C4-2B (cell line): ENCODE results near the gene GLYATL1B.

Source experiments
- ZFX ChIP-seq: fragments of 450-650 bp; IDR thresholded peaks from 2 replicates; pipeline ENCODE4 v1.6.1; 2017
- TF ChIP-seq, protein P1 (sequence below): fragments of 450-650 bp; conservative IDR thresholded peaks from 2 replicates; pipeline ENCODE4 v1.5.1; 2017; ENCODE audit warnings: mild to moderate bottlenecking

GRCh38 chr11:59062602-59063529 lies 23.2 kb upstream of the GLYATL1B start:
- TF ChIP-seq, protein P1, sequence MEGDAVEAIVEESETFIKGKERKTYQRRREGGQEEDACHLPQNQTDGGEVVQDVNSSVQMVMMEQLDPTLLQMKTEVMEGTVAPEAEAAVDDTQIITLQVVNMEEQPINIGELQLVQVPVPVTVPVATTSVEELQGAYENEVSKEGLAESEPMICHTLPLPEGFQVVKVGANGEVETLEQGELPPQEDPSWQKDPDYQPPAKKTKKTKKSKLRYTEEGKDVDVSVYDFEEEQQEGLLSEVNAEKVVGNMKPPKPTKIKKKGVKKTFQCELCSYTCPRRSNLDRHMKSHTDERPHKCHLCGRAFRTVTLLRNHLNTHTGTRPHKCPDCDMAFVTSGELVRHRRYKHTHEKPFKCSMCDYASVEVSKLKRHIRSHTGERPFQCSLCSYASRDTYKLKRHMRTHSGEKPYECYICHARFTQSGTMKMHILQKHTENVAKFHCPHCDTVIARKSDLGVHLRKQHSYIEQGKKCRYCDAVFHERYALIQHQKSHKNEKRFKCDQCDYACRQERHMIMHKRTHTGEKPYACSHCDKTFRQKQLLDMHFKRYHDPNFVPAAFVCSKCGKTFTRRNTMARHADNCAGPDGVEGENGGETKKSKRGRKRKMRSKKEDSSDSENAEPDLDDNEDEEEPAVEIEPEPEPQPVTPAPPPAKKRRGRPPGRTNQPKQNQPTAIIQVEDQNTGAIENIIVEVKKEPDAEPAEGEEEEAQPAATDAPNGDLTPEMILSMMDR: no peak
- no peak for TF ChIP-seq ZFX
